Ishikawa (cell line): ENCODE measurements around the gene CYP2W1.

Experiments used
- CEBPB ChIP-seq: IDR thresholded peaks from 2 replicates; pipeline ENCODE4 v1.6.1; 2012
- EP300 ChIP-seq: IDR thresholded peaks from 2 replicates; pipeline ENCODE4 v1.6.1; 2012; ENCODE audit warnings: borderline replicate concordance
- MAX ChIP-seq: IDR thresholded peaks from 2 replicates; pipeline ENCODE4 v1.6.1; 2012
- REST ChIP-seq: IDR thresholded peaks from 2 replicates; pipeline ENCODE4 v1.6.1; 2012; ENCODE audit warnings: low read depth, mild to moderate bottlenecking
- TAF1 ChIP-seq: IDR thresholded peaks from 2 replicates; pipeline ENCODE4 v1.6.1; 2012; ENCODE audit warnings: low read depth, mild to moderate bottlenecking
- USF1 ChIP-seq: IDR thresholded peaks from 2 replicates; pipeline ENCODE4 v1.6.1; 2012
- YY1 ChIP-seq: IDR thresholded peaks from 2 replicates; pipeline ENCODE4 v1.6.1; 2012; ENCODE audit warnings: low read depth

GRCh38 chr7:990933-991728 lies 8.2 kb downstream of the CYP2W1 start:
- TF ChIP-seq YY1, result no peak
- no peak for TF ChIP-seq MAX
- TF ChIP-seq CEBPB, result no peak
- no peak for TF ChIP-seq EP300
- TF ChIP-seq REST, result no peak
- TF ChIP-seq TAF1, result no peak
- no peak for TF ChIP-seq USF1
